ENCODE measurements around the gene MAN2C1.
"Not testable (repeated sequence)": the region's sequence is repeated elsewhere in the genome, so short reads cannot be mapped to it uniquely, and the experiment has no call there.

Gene MAN2C1

DNA sequence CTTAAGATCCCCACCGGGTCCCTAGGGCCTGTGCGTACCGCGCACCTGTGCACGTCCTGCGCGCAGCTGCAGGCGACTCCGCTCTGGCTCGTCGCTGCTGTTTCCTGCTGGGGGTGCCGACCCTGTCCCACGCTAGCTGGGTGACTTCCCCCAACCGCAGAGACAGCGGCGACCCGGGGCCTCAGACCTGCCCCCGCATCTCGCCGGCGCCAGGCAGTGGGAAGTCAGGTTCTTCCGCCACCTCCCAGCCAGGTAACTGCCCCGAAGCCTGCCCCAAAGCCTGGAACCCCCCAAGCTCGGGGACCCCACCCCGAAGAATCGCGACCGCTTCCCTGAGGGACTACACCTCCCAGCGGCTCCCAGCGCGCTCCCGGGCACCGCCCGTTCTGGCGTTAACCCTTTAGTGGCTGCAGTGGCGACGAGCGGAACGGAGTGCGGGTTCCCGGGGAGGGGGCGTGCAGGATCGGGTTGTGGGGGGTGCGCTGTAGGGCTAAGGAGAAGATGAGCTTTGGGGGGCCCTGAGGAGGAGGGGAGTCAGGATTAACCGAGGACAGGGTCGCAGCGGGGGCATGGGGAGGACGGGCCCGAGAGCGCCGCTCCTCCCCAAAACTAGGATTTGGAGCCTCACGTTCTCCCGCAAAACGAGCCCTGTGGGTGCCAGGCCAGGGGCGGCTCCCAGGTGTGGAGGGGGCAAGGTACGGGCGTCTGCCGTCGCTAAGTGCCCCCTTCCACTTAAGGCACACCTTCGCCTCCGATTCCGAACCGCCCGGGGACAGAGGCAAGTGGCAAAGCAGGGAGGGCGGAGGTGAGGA, 21.0 kb downstream of the MAN2C1 start:
- in situ Hi-C loops (cut with MboI; ENCODE audit: low sequenced_read_pairs) = no loop called here

DNA sequence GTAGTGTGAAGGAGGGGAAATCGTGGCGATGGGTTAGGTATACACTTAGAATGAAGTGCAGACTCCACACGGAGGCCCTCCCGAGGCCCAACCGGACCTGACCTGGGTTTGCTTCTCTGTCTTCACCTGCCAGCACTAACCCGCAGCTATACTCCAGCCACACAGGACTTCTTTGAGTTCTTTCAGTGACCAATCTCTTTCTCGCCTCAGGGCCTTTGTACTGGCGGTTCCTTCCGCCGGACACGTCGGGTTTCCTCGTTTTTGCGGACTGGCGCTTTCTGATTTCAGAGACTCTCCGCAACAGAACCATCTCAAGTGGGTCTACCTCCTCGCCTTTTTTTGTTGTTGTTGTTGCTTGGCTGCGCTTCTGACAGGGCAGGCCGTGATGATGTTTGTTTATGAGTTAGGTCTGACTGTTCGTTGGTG, 21.6 kb downstream of the MAN2C1 start, which contains the start of gene NEIL1:
NEIL1 (plus strand) TSS at position 244 of the 426 bp plus-strand sequence. CDS start 1,867 bp downstream, outside the sequence.
- in situ Hi-C loops (cut with MboI; ENCODE audit: low sequenced_read_pairs) = no loop called here

GRCh38 chr15:75343953-75344352, 24.5 kb downstream of the MAN2C1 start:
- in situ Hi-C loops (cut with MboI; ENCODE audit: low sequenced_read_pairs) = not testable (repeated sequence)

- in situ Hi-C loops (cut with MboI; ENCODE audit: low sequenced_read_pairs) = no loop called here
Observed at GRCh38 chr15:75342221-75342620, 26.2 kb downstream of the MAN2C1 start.

GRCh38 chr15:75339531-75340240, 28.7 kb downstream of the MAN2C1 start:
- in situ Hi-C loops (cut with MboI; ENCODE audit: low sequenced_read_pairs) = no loop called here

GRCh38 chr15:75338661-75339240, 29.7 kb downstream of the MAN2C1 start:
- in situ Hi-C loops (cut with MboI; ENCODE audit: low sequenced_read_pairs) = no loop called here

DNA sequence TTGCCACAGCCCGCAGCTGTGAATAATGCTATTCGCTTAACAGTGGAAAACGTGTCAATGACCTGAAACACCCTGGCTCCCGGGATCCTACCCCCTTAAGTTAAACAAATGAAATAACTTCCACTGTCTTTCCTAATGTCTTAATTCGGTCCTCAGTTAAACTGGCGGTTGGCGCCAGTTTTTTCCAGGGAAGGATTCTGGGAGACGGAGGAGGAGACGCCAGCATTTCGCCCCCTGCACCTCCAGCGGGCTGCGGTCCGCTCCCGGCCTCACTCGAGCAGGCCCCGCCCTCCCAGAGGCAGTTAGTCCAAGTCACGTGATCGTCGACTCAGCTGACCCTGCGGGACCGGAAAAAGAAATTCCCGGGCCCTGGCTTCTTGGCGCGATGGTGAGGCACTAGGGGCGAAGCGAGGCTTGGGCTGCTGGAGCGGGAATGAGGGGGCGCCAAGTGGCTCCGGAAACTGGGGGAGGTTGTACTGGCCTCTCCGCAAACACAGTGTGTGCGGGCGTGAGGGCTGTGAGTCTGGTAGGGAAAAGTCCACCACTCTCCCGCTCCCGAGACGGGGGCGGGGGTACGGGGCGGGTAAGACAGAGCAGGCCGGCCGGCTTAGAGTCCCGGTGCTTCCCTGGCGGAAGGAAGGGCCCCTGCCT, 32.6 kb downstream of the MAN2C1 start, which contains the start of gene COMMD4:
COMMD4 (plus strand) TSS at position 359 of the 651 bp plus-strand sequence; CDS start at position 386, 27 bp downstream.
- in situ Hi-C loops (cut with MboI; ENCODE audit: low sequenced_read_pairs) = no loop called here

GRCh38 chr15:75335313-75335704, 33.1 kb downstream of the MAN2C1 start:
- in situ Hi-C loops (cut with MboI; ENCODE audit: low sequenced_read_pairs) = no loop called here

DNA sequence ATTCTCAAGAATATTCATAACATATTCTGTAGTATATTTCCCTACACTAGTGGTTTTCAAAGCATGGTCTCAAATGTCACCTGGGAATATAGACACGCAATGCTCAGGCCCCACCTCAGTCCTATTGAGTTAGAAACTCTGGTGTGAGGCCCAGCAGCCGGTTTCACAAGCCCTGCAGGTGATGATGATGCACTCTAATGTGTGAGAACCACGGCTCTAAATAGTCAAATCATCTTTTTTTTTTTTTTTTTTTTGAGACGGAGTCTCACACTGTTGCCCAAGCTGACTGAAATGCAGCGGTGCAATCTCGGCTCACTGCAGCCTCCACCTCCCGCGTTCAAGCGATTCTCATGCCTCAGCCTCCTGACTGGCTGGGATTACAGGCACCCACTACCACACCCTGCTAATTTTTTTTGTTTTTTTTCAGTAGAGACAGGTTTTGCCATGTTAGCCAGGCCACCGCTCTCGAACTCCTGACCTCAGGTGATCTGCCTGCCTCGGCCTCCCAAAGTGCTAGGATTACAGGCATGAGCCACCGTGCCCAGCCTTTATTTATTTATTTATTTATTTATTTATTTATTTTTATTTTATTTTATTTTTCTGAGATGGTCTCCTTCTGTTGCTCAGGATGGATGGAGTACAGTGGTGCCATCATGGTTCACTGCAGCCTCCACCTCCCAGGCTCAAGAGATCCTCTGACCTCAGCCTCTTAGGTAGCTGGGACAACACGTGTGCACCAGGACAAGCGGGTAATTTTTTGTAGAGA, 34.6 kb downstream of the MAN2C1 start:
- in situ Hi-C loops (cut with MboI; ENCODE audit: low sequenced_read_pairs) = not testable (repeated sequence)

DNA sequence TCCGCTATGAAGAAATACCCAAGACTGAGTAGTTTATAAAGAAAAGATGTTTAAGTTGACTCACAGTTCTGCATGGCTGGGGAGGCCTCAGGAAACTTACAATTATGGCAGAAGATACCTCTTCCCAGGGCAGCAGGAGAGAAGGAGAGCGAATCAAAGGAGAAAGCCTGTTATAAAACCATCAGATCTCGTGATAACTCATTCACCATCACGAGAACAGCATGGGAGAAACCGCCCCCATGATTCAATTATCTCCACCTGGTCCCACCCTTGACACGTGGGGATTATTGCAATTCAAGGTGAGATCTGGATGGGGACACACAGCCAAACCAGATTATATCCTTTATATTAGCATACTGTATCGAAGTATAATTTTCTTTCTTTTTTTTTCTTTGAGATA, 36.3 kb downstream of the MAN2C1 start:
- in situ Hi-C loops (cut with MboI; ENCODE audit: low sequenced_read_pairs) = not testable (repeated sequence)

DNA sequence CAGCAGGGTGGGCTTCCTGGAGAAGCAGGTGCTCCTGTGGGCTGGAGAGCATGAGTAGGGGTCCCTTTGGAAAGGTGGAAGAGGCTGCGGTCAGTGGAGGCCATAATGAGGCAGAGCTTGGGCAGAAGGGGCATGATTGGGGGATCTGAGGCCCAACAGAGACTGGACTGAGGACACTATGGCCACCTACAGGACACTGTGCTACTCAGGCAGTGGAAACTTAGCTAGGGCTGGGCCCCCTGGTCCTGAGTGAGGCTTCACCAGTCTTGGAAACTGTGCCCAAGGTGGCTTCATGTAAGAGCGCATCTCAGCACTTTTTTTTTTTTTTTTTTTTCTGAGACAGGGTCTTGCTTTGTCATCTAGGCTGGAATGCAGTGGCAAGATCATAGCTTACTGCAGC, 38.8 kb downstream of the MAN2C1 start:
- in situ Hi-C loops (cut with MboI; ENCODE audit: low sequenced_read_pairs) = no loop called here

- in situ Hi-C loops (cut with MboI; ENCODE audit: low sequenced_read_pairs) = no loop called here
Observed at GRCh38 chr15:75328493-75329314, 39.7 kb downstream of the MAN2C1 start.

DNA sequence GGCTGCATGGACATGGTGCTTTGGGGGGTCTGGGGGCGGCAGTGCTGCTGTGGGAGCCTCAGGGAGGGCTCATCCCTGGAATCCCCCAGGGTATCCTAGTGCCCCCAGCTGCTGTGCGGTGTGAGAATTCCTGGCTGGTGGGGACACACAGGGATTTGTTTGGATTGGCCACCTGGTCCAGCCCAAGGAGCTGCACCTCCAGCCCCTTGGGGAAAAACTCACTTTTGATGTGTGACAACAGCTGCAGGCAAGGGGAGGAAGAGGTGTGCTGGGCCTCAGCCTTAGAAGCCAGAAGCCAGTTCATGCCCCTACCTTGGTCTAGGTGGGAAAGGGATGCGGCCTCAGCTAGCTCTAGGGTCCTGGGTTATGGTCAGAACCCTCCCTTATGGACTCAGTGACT, 40.9 kb downstream of the MAN2C1 start:
- in situ Hi-C loops (cut with MboI; ENCODE audit: low sequenced_read_pairs) = no loop called here

GRCh38 chr15:75327005-75327404, 41.4 kb downstream of the MAN2C1 start:
- in situ Hi-C loops (cut with MboI; ENCODE audit: low sequenced_read_pairs) = no loop called here

GRCh38 chr15:75325922-75326321, 42.5 kb downstream of the MAN2C1 start:
- in situ Hi-C loops (cut with MboI; ENCODE audit: low sequenced_read_pairs) = no loop called here

DNA sequence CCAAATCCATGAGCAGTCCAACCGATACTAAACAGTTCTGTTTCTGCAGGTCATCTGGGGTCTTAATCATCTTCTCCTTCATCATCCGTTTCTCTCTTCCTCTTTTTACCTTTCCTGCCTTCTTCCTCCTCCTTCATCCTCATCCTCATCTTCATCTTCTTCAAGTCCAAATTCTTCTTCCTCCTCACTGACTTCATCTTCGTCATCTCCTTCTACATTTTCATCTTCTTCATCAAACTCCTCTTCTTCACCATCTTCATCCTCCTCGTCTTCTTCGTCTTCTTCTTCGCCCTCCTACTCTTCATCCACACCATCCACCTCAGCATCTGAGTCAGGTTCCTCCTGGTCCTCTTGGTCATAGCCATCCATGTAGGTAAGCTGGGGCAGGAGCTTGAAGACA, 46.7 kb downstream of the MAN2C1 start:
- in situ Hi-C loops (cut with MboI; ENCODE audit: low sequenced_read_pairs) = no loop called here

DNA sequence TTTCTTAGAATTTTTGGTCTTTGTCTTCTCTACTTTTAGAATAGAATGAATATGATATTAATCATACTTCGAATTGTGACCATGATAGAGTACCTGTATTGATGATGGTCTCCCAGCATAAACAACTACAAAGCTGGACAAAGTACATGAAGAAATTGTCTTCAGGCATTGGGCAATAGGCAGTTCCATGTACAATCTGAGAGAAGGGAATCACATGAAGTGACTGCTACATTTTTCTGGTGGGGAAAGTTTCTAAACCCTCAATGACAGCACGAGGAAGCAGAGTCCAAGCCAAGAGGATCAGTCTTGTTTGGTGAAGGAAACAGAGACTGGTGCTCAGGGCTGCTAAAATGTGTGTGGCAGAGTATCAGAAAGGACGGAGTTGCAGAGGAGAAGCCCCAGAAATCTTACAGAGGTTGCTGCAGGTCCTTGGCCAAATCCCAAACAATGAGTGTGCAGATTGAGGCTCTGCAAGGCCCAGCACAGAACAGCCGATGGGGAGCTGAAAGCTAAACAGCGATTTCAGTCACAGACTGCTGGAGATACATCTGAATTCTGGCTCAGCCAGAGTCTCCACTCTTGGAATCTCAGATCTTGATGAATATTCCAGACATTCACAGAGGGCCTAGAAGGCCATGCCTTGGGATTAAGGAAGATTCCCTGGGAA, 49.0 kb downstream of the MAN2C1 start:
- in situ Hi-C loops (cut with MboI; ENCODE audit: low sequenced_read_pairs) = not testable (repeated sequence)

DNA sequence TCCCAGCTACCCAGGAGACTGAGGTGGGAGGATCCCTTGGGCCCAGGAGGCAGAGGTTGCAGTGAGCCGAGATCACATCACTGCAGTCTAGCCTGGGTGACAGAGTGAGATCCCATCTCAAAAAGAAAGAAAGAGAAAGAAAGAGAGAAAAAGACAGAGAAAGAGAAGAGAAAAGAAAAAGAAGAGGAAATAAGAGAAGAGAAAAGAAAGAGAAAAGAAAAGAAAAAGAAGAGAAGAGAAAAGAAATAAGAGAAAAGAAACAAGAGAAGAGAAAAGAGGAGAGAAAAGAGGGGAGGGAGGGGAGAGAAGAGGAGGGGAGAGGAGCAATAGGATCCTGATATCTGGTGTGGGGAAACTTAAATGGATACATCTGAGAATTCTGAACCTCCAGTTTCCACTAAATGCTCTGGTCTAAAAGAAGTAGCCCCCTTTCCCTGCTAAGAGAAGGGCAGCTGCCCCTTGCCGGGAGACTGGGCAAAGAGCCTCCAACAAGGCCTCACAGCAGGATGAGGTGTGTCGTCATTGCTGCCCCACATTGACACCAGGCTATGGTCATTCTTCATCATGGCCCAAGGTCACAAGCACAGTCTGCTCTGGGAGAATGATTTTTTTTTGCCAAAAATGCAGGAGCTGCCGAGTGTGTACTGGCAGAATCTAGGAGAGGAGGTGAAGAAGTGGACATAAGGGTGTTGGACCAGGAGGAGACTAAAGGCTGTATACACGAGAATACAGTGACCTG, 53.7 kb downstream of the MAN2C1 start:
- in situ Hi-C loops (cut with MboI; ENCODE audit: low sequenced_read_pairs) = no loop called here

Measured in hTERT RPE-1 (cell line).